ENCODE results near the gene CNNM1.

- TF ChIP-seq REST (IDR thresholded peaks at IDR 0.05; ENCODE audit: insufficient read depth in 1 of 2, low read depth in 2 of 2, low read length in 2 of 2) (no peak), POLR2AphosphoS5 (IDR thresholded peaks at IDR 0.05; ENCODE audit: low read depth, low read length) (no peak), FOXP2 (optimal IDR thresholded peaks at IDR 0.05; ENCODE audit: borderline replicate concordance, extremely low read depth, extremely low read length, insufficient read depth) (no peak), SIN3A (IDR thresholded peaks at IDR 0.05; ENCODE audit: borderline replicate concordance, insufficient read depth, low read length) (no peak), TAF1 (IDR thresholded peaks at IDR 0.05; ENCODE audit: borderline replicate concordance, insufficient read depth, low read length) (no peak)
Observed at GRCh38 chr10:99285881-99286280, 43.3 kb upstream of the CNNM1 start.

Data from PFSK-1 (cell line).